Right kidney (tissue), 1 donor: ENCODE measurements around the gene CSNK2A2.
A peak's percentile ranks its signal among the peaks of the same experiment; 100 is the strongest.

ENCODE experiments used
- DNase-seq: peaks from one replicate; pipeline ENCODE4 v3.0.0-alpha.2; 2016

The CSNK2A2 gene

GRCh38 chr16:58148526-58148925 lies 49.4 kb downstream of the CSNK2A2 start:
- no peak for DNase-seq

GRCh38 chr16:58148099-58148498 lies 49.8 kb downstream of the CSNK2A2 start:
- DNase-seq: no peak

- DNase-seq: no peak
These were observed 59.1 kb downstream of the CSNK2A2 start for GRCh38 chr16:58138852-58139251.

GRCh38 chr16:58137581-58137980 lies 60.3 kb downstream of the CSNK2A2 start:
- DNase-seq: no peak

- DNase-seq: peak; percentile 93
These were observed 68.6 kb downstream of the CSNK2A2 start, which contains the start of gene CFAP20 for GRCh38 chr16:58129097-58129936. TSS of gene CFAP20 (minus strand) at chr16:58129381. CDS start at chr16:58129115, 266 bp downstream.

GRCh38 chr16:58128711-58129096 lies 69.2 kb downstream of the CSNK2A2 start:
- no peak for DNase-seq

GRCh38 chr16:58128181-58128631 lies 69.7 kb downstream of the CSNK2A2 start:
- no peak for DNase-seq

GRCh38 chr16:58127634-58128033 lies 70.3 kb downstream of the CSNK2A2 start:
- no peak for DNase-seq

- no peak for DNase-seq
These were observed 70.8 kb downstream of the CSNK2A2 start for GRCh38 chr16:58127033-58127556.

GRCh38 chr16:58126451-58126961 lies 71.4 kb downstream of the CSNK2A2 start:
- DNase-seq: no peak

GRCh38 chr16:58125781-58126335 lies 72.0 kb downstream of the CSNK2A2 start:
- DNase-seq: no peak

- no peak for DNase-seq
These were observed 72.9 kb downstream of the CSNK2A2 start for GRCh38 chr16:58125041-58125440.

- no peak for DNase-seq
These were observed 73.3 kb downstream of the CSNK2A2 start for GRCh38 chr16:58124601-58124915.

GRCh38 chr16:58123896-58124600 lies 73.9 kb downstream of the CSNK2A2 start:
- no peak for DNase-seq

- no peak for DNase-seq
These were observed 76.8 kb downstream of the CSNK2A2 start for GRCh38 chr16:58121132-58121531.

GRCh38 chr16:58120234-58120633 lies 77.7 kb downstream of the CSNK2A2 start:
- DNase-seq: no peak

GRCh38 chr16:58119509-58119845 lies 78.4 kb downstream of the CSNK2A2 start:
- no peak for DNase-seq

- no peak for DNase-seq
These were observed 79.0 kb downstream of the CSNK2A2 start for GRCh38 chr16:58118801-58119508.

- no peak for DNase-seq
These were observed 81.4 kb downstream of the CSNK2A2 start for GRCh38 chr16:58116529-58116928.

GRCh38 chr16:58116081-58116480 lies 81.8 kb downstream of the CSNK2A2 start:
- DNase-seq: no peak

- no peak for DNase-seq
These were observed 82.8 kb downstream of the CSNK2A2 start for GRCh38 chr16:58114827-58115825.
